NCI-H2227 (cell line): ENCODE measurements around the gene NEK7.
A peak's percentile ranks its signal among the peaks of the same experiment; 100 is the strongest.

Source experiments
- DNase-seq: peaks from one replicate; lab custom pipeline; 2025; ENCODE audit not compliant: unreplicated experiment; lab: John Stamatoyannopoulos, UW

Gene NEK7

GRCh38 chr1:198253259-198253658 is 96.5 kb downstream of the NEK7 start:
- no peak for DNase-seq

- DNase-seq, result no peak
Observed at GRCh38 chr1:198253668-198254067, 96.9 kb downstream of the NEK7 start.

- DNase-seq, result no peak
Observed at GRCh38 chr1:198254521-198254920, 97.7 kb downstream of the NEK7 start.

GRCh38 chr1:198254948-198255347 is 98.2 kb downstream of the NEK7 start:
- DNase-seq, result no peak

- DNase-seq, result no peak
Observed at GRCh38 chr1:198255784-198256183, 99.0 kb downstream of the NEK7 start.

- no peak for DNase-seq
Observed at GRCh38 chr1:198258491-198258890, 101.7 kb downstream of the NEK7 start.

GRCh38 chr1:198259333-198260074 is 102.7 kb downstream of the NEK7 start:
- no peak for DNase-seq

GRCh38 chr1:198261886-198262285 is 105.1 kb downstream of the NEK7 start:
- no peak for DNase-seq

- no peak for DNase-seq
Observed at GRCh38 chr1:198263186-198263585, 106.4 kb downstream of the NEK7 start.

GRCh38 chr1:198264282-198264681 is 107.5 kb downstream of the NEK7 start:
- DNase-seq, result no peak

GRCh38 chr1:198265073-198265661 is 108.4 kb downstream of the NEK7 start:
- no peak for DNase-seq

GRCh38 chr1:198267056-198267455 is 110.3 kb downstream of the NEK7 start:
- DNase-seq, result no peak

GRCh38 chr1:198267921-198268320 is 111.1 kb downstream of the NEK7 start:
- DNase-seq, result no peak

- DNase-seq, result no peak
Observed at GRCh38 chr1:198268784-198269645, 112.2 kb downstream of the NEK7 start.

GRCh38 chr1:198269646-198269940 is 112.8 kb downstream of the NEK7 start:
- no peak for DNase-seq

GRCh38 chr1:198270273-198270828 is 113.6 kb downstream of the NEK7 start:
- no peak for DNase-seq

GRCh38 chr1:198271467-198271866 is 114.7 kb downstream of the NEK7 start:
- DNase-seq, result no peak

GRCh38 chr1:198272492-198272891 is 115.7 kb downstream of the NEK7 start:
- no peak for DNase-seq

GRCh38 chr1:198273748-198274295 is 117.0 kb downstream of the NEK7 start:
- DNase-seq, result peak; percentile 18

GRCh38 chr1:198275597-198275996 is 118.8 kb downstream of the NEK7 start:
- no peak for DNase-seq

GRCh38 chr1:198276241-198276640 is 119.4 kb downstream of the NEK7 start:
- DNase-seq, result no peak
